Measurements from ENCODE around the gene CTNNA2. TPM values are rescaled to one million over a fixed set of nuclear protein-coding genes. Genes with fewer than 3 reads are reported as not detected.

Gene CTNNA2
- total RNA-seq, 1 experiment from 2014 or later, result 5.5 TPM

DNA sequence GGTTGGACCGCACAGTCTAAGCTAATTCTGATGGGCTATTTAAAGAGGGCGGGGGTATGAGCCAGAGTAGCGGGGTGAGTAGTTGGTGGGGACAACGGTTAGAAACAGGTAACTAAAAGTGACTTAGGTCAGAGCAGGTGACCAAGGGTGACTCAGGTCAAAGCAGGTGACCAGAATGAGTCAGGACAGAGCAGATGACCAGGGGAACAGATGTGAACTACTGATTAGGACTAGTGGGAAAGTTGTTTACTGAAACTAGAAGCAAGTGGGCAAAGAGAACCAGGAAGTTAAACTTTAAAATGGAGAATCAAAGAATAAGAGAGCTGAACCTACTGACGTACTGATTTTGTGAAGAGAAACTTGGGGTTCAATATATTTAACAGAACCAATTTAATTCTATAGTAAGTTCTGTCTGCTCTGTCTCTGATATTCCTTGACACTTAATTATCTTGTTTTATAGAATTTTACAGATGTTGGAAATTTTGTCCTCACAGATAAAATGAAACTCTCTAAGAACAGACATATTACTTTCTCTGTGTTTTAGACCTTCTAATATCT is 799.5 kb downstream of the CTNNA2 start:
- Histone ChIP-seq H3K9ac (ENCODE audit: extremely low read depth, insufficient read length, low read length) (no peak overlapping the region), H3K14ac (ENCODE audit: insufficient read depth, low read length) (no peak overlapping the region), H3K79me2 (ENCODE audit: insufficient read depth, low read length) (no peaks in the 10 kb centered on the region), H3K4ac (ENCODE audit: low read depth, low read length) (no peak overlapping the region), H2AK5ac (ENCODE audit: insufficient read length, low read length) (no peak overlapping the region), H4K91ac (ENCODE audit: insufficient read length, low read depth, low read length) (no peak overlapping the region), H3K79me1 (ENCODE audit: insufficient read depth, low read depth, low read length, poor library complexity, severe bottlenecking) (no peaks in the 10 kb centered on the region), H2AFZ (ENCODE audit: low read length) (no peak overlapping the region), H4K20me1 (ENCODE audit: control insufficient read depth, insufficient read depth, insufficient read length) (no peaks in the 10 kb centered on the region), H2BK15ac (ENCODE audit: low read depth, low read length) (no peak overlapping the region), H3K27me3 (ENCODE audit: insufficient read depth, low read length) (no peaks in the 10 kb centered on the region), H3K18ac (ENCODE audit: insufficient read length, low read depth, low read length) (no peak overlapping the region), H3K9me3 (ENCODE audit: control insufficient read depth, low read depth, low read length) (no peaks in the 10 kb centered on the region), H3K23ac (ENCODE audit: insufficient read length, low read depth, low read length) (no peak overlapping the region), H4K8ac (replicated peaks; ENCODE audit: insufficient read length, low read depth, low read length) (no peak overlapping the region), H2BK20ac (ENCODE audit: low read depth, low read length, poor library complexity, severe bottlenecking) (no peak overlapping the region), H2BK120ac (ENCODE audit: low read depth, low read length, poor library complexity, severe bottlenecking) (no peak overlapping the region), H3K4me2 (ENCODE audit: insufficient read depth, insufficient read length, low read length) (no peak overlapping the region), H3K27ac (ENCODE audit: insufficient read length, low read depth, low read length) (no peak overlapping the region), H3K4me1 (ENCODE audit: insufficient read depth, low read length) (no peaks in the 10 kb centered on the region), H4K5ac (ENCODE audit: insufficient read length, low read depth, low read length) (no peak overlapping the region), H2BK5ac (ENCODE audit: insufficient read length, low read length) (no peak overlapping the region), H3K23me2 (ENCODE audit: insufficient read length, low read depth, low read length, poor library complexity, severe bottlenecking) (no peaks in the 10 kb centered on the region), H3K56ac (ENCODE audit: insufficient read length, low read depth, low read length) (no peak overlapping the region), H3T11ph (ENCODE audit: low read length) (no peak overlapping the region), H2BK12ac (ENCODE audit: insufficient read length, low read depth, low read length) (no peak overlapping the region)
- DNase-seq, result no peak
- peaks cover 0 to 3% of the 10 kb centered on the region in 2 experiments; a peak in 1 of 4 replicates for H3K4me1 Mint-ChIP-seq
- H3K36me3 Mint-ChIP-seq (ENCODE audit: insufficient read depth in 1 of 3, low read depth in 3 of 3), result no peaks in the 10 kb centered on the region
- H3K9me3 Mint-ChIP-seq, result no peaks in the 10 kb centered on the region
- no CpG with 5 or more reads among the region's 5 CpGs for WGBS (ENCODE audit: extremely low coverage, insufficient read length, low lambda C conversion rate)
- H3K27ac Mint-ChIP-seq, result no peak overlapping the region
- H3K4me3 Mint-ChIP-seq, result no peak overlapping the region
- TF ChIP-seq CTCF (conservative IDR thresholded peaks at IDR 0.05), result no peak
- H3K27me3 Mint-ChIP-seq (ENCODE audit: low read depth), result peaks cover 22% of the 10 kb centered on the region

Data from H9 (cell line).